Muscle of leg (tissue), 11 donors: ENCODE results near the gene MC1R. TPM values are rescaled to one million over a fixed set of nuclear protein-coding genes. Genes with fewer than 3 reads are reported as not detected.
A peak's percentile ranks its signal among the peaks of the same experiment; 100 is the strongest.
"Not testable (repeated sequence)": the region's sequence is repeated elsewhere in the genome, so short reads cannot be mapped to it uniquely, and the experiment has no call there.

Experiments
- DNase-seq: peaks from one replicate; pipeline ENCODE4 v3.0.0; 2013
- H3K27ac ChIP-seq: one replicate; pipeline ENCODE4 v1.5.1; 2013; ENCODE audit warnings: mild to moderate bottlenecking, low read length, control low read depth
- H3K27me3 ChIP-seq: one replicate; pipeline ENCODE4 v1.6.1; 2013; ENCODE audit warnings: low read length; ENCODE audit not compliant: control insufficient read depth, insufficient read depth
- H3K36me3 ChIP-seq: one replicate; pipeline ENCODE4 v1.6.1; 2013; ENCODE audit warnings: low read length; ENCODE audit not compliant: control insufficient read depth, insufficient read depth
- H3K4me1 ChIP-seq: one replicate; pipeline ENCODE4 v1.6.1; 2013; ENCODE audit warnings: low read length; ENCODE audit not compliant: control insufficient read depth, insufficient read depth
- H3K4me3 ChIP-seq: one replicate; pipeline ENCODE4 v1.5.1; 2013; ENCODE audit warnings: low read length, control low read depth
- H3K9me3 ChIP-seq: replicated peaks from 2 replicates; pipeline ENCODE4 v1.6.1; 2013; ENCODE audit warnings: low read depth, low read length; ENCODE audit not compliant: control insufficient read depth
- WGBS: methylation state at CpG from one replicate; pipeline ENCODE4 v1.1.5; 2013; ENCODE audit warnings: missing lambda C conversion rate; ENCODE audit not compliant: insufficient coverage; 5-methylcytosine and 5-hydroxymethylcytosine counted together
- polyA plus RNA-seq, 8 donors: library from polyadenylated mRNA; unstranded; fragments of 120-200 nt; gene quantifications; one replicate each; pipeline versions ENCODE4 v1.2.1 to v1.2.3, GENCODE V29; 2013; ENCODE audit warnings: inconsistent platforms in 1 of 8, low replicate concordance in 1 of 8; ENCODE audit not compliant: insufficient read length in 8 of 8, insufficient read depth in 1 of 8
- total RNA-seq: library from RNA; stranded (reverse); fragments of 120-200 nt; gene quantifications from one replicate; pipeline ENCODE4 v1.2.4, GENCODE V29; 2013

Gene MC1R
- total and polyA plus RNA-seq, 9 donors = 1.4 to 3.4 (median 2.2) TPM

DNA sequence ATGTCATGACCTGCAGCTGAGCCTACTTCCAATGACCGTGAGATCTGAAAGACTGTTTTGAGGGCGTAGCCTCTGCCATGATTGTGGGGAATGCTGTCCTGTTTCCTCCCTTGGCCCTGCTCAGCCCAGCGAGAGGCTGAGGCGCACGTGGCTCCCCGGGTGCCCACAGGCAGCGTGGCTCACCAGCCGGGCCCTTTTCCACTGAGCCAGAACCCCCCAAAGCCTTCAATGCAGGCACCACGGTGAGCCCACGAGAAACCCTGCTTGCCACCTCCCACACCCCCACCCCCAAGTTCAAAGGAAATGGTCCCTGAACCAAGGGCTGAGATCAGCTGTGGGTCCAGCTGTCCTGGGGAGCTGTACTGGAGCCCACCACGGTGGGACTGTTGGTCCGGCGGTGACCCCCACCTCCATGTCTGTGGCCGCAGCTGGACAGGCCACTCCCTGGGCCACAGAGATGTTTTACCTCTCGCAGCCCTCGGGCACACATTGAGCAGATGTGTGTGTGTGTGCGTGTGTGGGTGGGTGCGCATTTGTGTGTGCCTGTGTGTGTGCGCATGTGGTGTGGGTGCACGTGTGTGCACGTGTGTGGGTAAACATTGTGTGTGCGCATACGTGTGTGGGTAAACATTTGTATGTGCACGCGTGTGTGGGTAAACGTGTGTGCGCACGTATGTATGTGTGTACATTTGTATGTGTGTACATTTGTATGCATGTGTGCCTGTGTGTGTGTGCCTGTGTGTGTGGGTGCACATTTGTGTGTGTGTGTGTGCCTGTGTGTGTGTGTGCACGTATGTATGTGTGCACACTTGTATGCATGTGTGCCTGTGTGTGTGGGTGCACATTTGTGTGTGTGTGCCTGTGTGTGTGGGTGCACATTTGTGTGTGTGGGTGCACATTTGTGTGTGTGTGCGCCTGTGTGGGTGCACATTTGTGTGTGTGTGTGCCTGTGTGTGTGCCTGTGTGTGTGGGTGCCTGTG lies 5.0 kb upstream of the MC1R start:
- WGBS = 82% methylated on average over 29 of the region's 30 CpGs
- DNase-seq = no peak
- Histone ChIP-seq H3K4me3 (no peak overlapping the region), H3K4me1 (peaks cover 18% of the 10 kb centered on the region), H3K27me3 (peaks cover 8% of the 10 kb centered on the region), H3K9me3 (no peaks in the 10 kb centered on the region), H3K36me3 (peaks cover 32% of the 10 kb centered on the region), H3K27ac (no peak overlapping the region)

DNA sequence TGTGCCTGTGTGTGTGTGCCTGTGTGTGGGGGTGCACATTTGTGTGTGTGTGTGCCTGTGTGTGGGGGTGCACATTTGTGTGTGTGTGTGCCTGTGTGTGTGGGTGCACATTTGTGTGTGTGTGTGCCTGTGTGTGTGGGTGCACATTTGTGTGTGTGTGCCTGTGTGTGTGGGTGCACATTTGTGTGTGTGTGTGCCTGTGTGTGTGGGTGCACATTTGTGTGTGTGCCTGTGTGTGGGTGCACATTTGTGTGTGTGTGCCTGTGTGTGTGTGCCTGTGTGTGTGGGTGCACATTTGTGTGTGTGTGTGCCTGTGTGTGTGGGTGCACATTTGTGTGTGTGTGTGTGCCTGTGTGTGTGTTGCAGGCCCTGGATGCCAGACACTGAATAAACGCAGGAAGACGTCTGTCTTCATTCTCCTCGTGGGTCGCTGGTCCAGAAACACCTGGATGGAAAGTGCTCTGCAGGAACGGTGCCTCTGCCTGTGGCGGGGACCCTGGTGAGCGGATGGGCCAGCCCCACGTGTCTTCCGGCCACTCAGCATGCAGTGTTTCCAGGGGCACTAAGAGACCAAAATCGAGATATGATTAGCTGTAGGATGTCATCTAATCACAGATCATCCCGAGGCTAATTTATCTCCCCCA lies 3.9 kb upstream of the MC1R start:
- peaks cover 23% of the 10 kb centered on the region for H3K4me1 ChIP-seq
- peaks cover 19% of the 10 kb centered on the region for H3K27me3 ChIP-seq
- not testable (repeated sequence) for H3K27ac ChIP-seq, H3K4me3 ChIP-seq, H3K9me3 ChIP-seq, DNase-seq
- peaks cover 22% of the 10 kb centered on the region for H3K36me3 ChIP-seq
- 56% methylated on average over 8 of the region's 11 CpGs for WGBS

DNA sequence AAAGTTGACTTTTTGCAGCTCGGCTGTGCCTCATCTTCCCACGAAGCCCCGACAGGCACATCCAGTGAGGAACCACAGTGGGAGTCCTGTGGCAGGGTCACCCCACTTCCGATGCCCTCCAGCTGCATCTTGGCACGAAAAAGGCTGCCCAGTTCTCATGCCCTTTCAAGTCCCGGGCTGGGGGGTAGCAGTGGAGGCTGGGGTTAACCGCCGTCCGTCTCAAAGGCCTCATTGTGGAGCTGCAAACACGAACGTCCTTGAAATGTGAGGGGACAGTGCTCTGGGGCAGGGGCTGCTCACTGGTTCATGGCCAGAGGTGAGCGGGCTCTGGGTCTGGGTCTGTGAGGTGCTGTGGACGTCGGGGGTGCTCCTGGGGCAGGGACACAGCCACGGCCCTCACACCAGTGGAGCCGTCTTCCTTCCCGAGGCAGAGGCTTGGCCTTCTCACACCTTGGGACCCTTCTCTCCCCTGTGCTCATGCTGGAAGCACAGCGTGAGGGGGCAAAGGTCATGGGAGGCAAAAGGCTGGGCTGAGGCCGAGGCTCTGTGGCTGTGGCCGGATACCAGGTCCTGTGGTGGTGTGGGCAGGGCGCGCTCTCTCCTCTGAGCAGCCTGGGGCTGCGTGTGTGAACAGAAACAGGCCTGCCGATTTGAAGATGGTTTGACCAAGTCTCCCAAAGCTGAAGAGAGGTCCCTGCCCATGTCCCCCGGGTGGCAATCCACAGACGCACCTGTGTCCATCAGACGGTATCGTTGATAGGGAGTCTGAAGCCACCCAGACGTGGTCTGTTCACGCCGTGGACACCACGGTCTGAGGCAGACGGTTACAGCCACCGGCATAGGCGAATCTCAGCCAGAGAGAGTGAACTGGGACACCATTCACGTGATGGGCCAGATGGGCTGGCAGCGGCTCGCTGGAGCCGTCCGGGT lies 3.1 kb upstream of the MC1R start:
- Histone ChIP-seq H3K9me3 (no peaks in the 10 kb centered on the region), H3K4me3 (no peak overlapping the region), H3K4me1 (peaks cover 19% of the 10 kb centered on the region), H3K27ac (no peak overlapping the region), H3K36me3 (peaks cover 20% of the 10 kb centered on the region), H3K27me3 (peaks cover 27% of the 10 kb centered on the region)
- DNase-seq = no peak
- WGBS = 77% methylated on average over 38 of the region's 40 CpGs

DNA sequence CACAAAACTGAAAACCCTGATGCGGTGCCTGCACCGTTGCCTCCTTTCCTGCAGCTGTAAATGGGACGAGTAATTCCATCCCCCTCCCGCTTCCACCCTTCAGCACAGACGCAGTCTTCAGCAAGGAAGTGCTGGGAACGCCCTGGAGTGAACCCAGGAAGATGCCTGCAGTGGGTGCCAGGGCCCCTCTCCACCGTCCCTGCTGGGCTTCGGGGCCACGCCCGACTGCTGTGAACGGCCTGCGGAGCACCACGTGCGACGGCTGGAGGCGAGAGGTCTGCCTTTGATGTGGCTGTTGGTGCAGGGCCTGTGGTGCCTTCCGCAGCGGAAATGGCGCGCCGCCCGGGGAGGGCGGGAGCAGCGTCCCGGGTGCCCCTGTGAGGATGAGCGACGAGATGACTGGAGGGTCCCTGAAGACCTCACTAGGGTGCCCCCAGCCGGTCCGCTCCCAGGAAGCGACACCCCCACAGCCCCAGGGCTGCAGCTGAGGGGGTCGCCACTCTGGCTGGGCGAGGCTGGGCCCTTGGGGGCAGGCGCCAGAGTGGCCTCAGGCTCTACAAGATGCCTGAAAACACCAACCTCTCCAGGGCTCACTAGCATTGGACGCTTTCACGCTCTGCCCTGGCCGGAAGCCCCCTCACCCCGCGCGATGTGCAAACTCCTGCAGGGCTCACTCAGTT lies 749 bp upstream of the MC1R start:
- Histone ChIP-seq H3K27ac (no peak overlapping the region), H3K36me3 (no peaks in the 10 kb centered on the region), H3K4me3 (peak overlapping the region; percentile 34), H3K9me3 (no peaks in the 10 kb centered on the region), H3K27me3 (peaks cover 51% of the 10 kb centered on the region), H3K4me1 (peaks cover 35% of the 10 kb centered on the region)
- DNase-seq = no peak
- WGBS = 0% methylated on average over 28 of the region's 39 CpGs

DNA sequence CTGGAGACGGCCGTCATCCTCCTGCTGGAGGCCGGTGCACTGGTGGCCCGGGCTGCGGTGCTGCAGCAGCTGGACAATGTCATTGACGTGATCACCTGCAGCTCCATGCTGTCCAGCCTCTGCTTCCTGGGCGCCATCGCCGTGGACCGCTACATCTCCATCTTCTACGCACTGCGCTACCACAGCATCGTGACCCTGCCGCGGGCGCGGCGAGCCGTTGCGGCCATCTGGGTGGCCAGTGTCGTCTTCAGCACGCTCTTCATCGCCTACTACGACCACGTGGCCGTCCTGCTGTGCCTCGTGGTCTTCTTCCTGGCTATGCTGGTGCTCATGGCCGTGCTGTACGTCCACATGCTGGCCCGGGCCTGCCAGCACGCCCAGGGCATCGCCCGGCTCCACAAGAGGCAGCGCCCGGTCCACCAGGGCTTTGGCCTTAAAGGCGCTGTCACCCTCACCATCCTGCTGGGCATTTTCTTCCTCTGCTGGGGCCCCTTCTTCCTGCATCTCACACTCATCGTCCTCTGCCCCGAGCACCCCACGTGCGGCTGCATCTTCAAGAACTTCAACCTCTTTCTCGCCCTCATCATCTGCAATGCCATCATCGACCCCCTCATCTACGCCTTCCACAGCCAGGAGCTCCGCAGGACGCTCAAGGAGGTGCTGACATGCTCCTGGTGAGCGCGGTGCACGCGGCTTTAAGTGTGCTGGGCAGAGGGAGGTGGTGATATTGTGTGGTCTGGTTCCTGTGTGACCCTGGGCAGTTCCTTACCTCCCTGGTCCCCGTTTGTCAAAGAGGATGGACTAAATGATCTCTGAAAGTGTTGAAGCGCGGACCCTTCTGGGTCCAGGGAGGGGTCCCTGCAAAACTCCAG lies 1.1 kb downstream of the MC1R start:
- no peaks in the 10 kb centered on the region for H3K36me3 ChIP-seq
- no peak overlapping the region for H3K27ac ChIP-seq
- H3K4me1 ChIP-seq = peaks cover 49% of the 10 kb centered on the region
- no peak overlapping the region for H3K4me3 ChIP-seq
- H3K9me3 ChIP-seq = no peaks in the 10 kb centered on the region
- WGBS = 90% methylated on average over 48 of the region's 52 CpGs
- H3K27me3 ChIP-seq = peaks cover 65% of the 10 kb centered on the region
- no peak for DNase-seq

DNA sequence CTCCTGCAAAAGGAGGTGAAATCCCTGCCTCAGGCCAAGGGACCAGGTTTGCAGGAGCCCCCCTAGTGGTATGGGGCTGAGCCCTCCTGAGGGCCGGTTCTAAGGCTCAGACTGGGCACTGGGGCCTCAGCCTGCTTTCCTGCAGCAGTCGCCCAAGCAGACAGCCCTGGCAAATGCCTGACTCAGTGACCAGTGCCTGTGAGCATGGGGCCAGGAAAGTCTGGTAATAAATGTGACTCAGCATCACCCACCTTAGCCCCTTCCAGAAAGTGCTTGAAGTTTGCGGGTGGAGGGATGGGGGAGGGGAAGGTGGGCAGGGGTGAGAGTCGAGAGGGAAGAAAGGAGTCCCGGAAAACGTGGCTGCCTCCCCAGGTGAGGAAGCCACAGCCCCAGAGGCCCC lies 2.1 kb downstream of the MC1R start:
- 46% methylated on average over 2 of the region's 6 CpGs for WGBS
- Histone ChIP-seq H3K36me3 (no peaks in the 10 kb centered on the region), H3K27ac (no peak overlapping the region), H3K4me1 (peaks cover 57% of the 10 kb centered on the region), H3K9me3 (no peaks in the 10 kb centered on the region), H3K27me3 (peaks cover 75% of the 10 kb centered on the region), H3K4me3 (no peak overlapping the region)
- no peak for DNase-seq

DNA sequence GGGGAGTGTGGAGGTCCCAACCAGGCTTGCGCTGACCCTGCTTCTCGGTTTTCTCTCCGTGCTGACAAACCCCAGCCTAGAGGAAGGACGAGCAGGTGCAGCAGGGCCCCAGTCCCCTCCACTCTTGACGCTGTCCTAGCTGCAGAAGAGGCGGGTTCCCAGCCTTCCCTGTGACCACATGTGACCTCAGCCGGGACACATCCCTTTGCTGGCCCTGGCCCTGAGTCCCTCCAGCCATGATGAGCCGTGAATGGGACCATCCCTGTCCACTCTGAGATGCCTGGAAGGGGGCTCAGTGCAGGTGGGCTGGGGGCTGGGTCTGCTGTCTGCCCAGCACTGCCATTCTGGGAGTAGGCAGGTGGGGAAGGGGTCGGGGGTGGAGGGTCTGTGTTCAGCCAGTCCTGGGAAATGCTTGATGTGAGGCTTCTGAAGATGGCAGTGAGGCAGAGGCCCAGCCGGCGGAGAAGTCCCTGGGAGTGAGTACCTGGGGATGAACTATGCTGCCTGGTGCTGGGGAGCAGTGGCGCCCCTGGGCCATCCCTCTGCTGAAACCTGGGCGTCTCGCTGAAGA lies 2.6 kb downstream of the MC1R start:
- Histone ChIP-seq H3K4me1 (peaks cover 60% of the 10 kb centered on the region), H3K27me3 (peaks cover 79% of the 10 kb centered on the region), H3K36me3 (no peaks in the 10 kb centered on the region), H3K4me3 (no peak overlapping the region), H3K9me3 (no peaks in the 10 kb centered on the region), H3K27ac (peak overlapping the region; percentile 55)
- no peak for DNase-seq
- 27% methylated on average over 12 of the region's 14 CpGs for WGBS

DNA sequence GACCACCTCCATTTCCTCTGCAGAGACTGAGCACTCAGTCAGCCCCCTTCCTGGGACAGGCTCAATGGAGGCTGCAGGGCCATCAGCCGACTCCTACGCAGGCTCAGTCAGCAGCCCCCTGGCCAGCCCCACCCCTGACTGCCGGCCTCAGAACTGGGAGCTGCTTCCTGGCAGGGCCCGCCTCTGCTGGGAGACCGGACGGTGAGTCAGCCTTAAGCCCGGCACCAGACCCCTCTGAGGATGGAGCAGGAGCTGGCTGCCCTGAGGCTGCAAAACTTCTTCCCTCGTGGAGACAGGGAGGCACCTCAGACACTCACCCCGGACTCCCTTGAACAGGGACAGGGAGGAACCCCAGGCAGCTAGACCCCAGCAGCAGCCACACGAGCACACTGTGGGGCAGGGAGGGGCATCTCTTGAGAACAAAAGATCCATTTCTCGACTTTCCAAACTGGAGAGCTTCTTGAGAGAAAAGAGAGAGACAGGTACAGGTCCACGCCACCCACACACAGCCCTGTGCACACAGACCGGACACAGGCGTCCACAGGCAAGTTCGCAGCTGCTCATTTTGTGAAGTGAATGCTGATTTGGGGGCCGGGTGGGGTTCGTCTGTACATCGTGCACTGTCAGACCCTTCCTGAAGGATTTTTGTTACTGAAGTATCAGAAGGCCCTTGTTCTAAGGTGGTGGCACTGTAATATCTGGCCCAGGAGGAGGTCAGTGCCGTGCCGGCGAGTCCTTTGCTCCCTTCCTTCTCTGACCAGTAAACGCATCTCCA lies 3.2 kb downstream of the MC1R start:
- Histone ChIP-seq H3K4me1 (peaks cover 61% of the 10 kb centered on the region), H3K27ac (peak overlapping the region; percentile 79), H3K36me3 (no peaks in the 10 kb centered on the region), H3K4me3 (peak overlapping the region; percentile 56), H3K9me3 (no peaks in the 10 kb centered on the region), H3K27me3 (peaks cover 80% of the 10 kb centered on the region)
- peak; percentile 84 for DNase-seq
- WGBS = 2% methylated on average over 17 of the region's 22 CpGs
